ENCODE data around the gene LYPD6. TPM values are rescaled to one million over a fixed set of nuclear protein-coding genes. Genes with fewer than 3 reads are reported as not detected.

The LYPD6 gene
- total RNA-seq, 1 donor from 2014 or later: not detected

- H3K9me3 Mint-ChIP-seq: no peaks in the 10 kb centered on the region
- no peak for DNase-seq (ENCODE audit: low spot score)
- H3K4me3 Mint-ChIP-seq: no peak overlapping the region
- intact Hi-C loops (cut with micrococcal nuclease): no loop called here
- H3K27me3 Mint-ChIP-seq (ENCODE audit: insufficient read depth): peaks cover 2% of the 10 kb centered on the region
- no peaks in the 10 kb centered on the region for H3K36me3 Mint-ChIP-seq (ENCODE audit: low read depth)
- H3K27ac Mint-ChIP-seq: no peak overlapping the region
- no peaks in the 10 kb centered on the region for H3K4me1 Mint-ChIP-seq (ENCODE audit: low read depth)
Measured at GRCh38 chr2:149422991-149423338, 92.6 kb downstream of the LYPD6 start.

GRCh38 chr2:149423630-149424029 is 93.2 kb downstream of the LYPD6 start:
- no peak overlapping the region for H3K27ac Mint-ChIP-seq
- intact Hi-C loops (cut with micrococcal nuclease): no loop called here
- H3K36me3 Mint-ChIP-seq (ENCODE audit: low read depth): no peaks in the 10 kb centered on the region
- H3K9me3 Mint-ChIP-seq: no peaks in the 10 kb centered on the region
- no peak overlapping the region for H3K4me3 Mint-ChIP-seq
- DNase-seq (ENCODE audit: low spot score): no peak
- no peaks in the 10 kb centered on the region for H3K4me1 Mint-ChIP-seq (ENCODE audit: low read depth)
- peaks cover 2% of the 10 kb centered on the region for H3K27me3 Mint-ChIP-seq (ENCODE audit: insufficient read depth)

- no peaks in the 10 kb centered on the region for H3K27me3 Mint-ChIP-seq (ENCODE audit: insufficient read depth)
- intact Hi-C loops (cut with micrococcal nuclease): no loop called here
- H3K4me1 Mint-ChIP-seq (ENCODE audit: low read depth): no peaks in the 10 kb centered on the region
Measured at GRCh38 chr2:149427387-149427786, 97.0 kb downstream of the LYPD6 start.

GRCh38 chr2:149428783-149429182 is 98.4 kb downstream of the LYPD6 start:
- H3K4me3 Mint-ChIP-seq: no peak overlapping the region

More at GRCh38 chr2:149427387-149427786, 97.0 kb downstream of the LYPD6 start:
- Mint-ChIP-seq H3K9me3 (no peaks in the 10 kb centered on the region), H3K4me3 (no peak overlapping the region), H3K27ac (no peak overlapping the region), H3K36me3 (ENCODE audit: low read depth) (no peaks in the 10 kb centered on the region)
- DNase-seq (ENCODE audit: low spot score): no peak

GRCh38 chr2:149430743-149431736 is 100.7 kb downstream of the LYPD6 start:
- H3K27ac Mint-ChIP-seq: no peak overlapping the region

More at GRCh38 chr2:149428783-149429182, 98.4 kb downstream of the LYPD6 start:
- H3K4me1 Mint-ChIP-seq (ENCODE audit: low read depth): no peaks in the 10 kb centered on the region
- peaks cover 1% of the 10 kb centered on the region for H3K27me3 Mint-ChIP-seq (ENCODE audit: insufficient read depth)
- intact Hi-C loops (cut with micrococcal nuclease): no loop called here
- H3K9me3 Mint-ChIP-seq: no peaks in the 10 kb centered on the region
- no peak overlapping the region for H3K27ac Mint-ChIP-seq
- DNase-seq (ENCODE audit: low spot score): no peak
- H3K36me3 Mint-ChIP-seq (ENCODE audit: low read depth): no peaks in the 10 kb centered on the region

GRCh38 chr2:149438330-149438960 is 108.1 kb downstream of the LYPD6 start:
- intact Hi-C loops (cut with micrococcal nuclease): loop anchor here (10.0 kb wide), 1 partner anchor 126 kb away; no protein-coding TSS in a partner anchor
- no peaks in the 10 kb centered on the region for H3K4me1 Mint-ChIP-seq (ENCODE audit: low read depth)
- no peaks in the 10 kb centered on the region for H3K9me3 Mint-ChIP-seq
- no peaks in the 10 kb centered on the region for H3K27me3 Mint-ChIP-seq (ENCODE audit: insufficient read depth)
- DNase-seq (ENCODE audit: low spot score): no peak
- no peak overlapping the region for H3K4me3 Mint-ChIP-seq
- no peak overlapping the region for H3K27ac Mint-ChIP-seq
- no peaks in the 10 kb centered on the region for H3K36me3 Mint-ChIP-seq (ENCODE audit: low read depth)

More at GRCh38 chr2:149430743-149431736, 100.7 kb downstream of the LYPD6 start:
- intact Hi-C loops (cut with micrococcal nuclease): loop anchor here (10.0 kb wide), 1 partner anchor 134 kb away; no protein-coding TSS in a partner anchor
- Mint-ChIP-seq H3K36me3 (ENCODE audit: low read depth) (no peaks in the 10 kb centered on the region), H3K9me3 (no peaks in the 10 kb centered on the region), H3K4me3 (no peak overlapping the region), H3K27me3 (ENCODE audit: insufficient read depth) (peaks cover 1% of the 10 kb centered on the region), H3K4me1 (ENCODE audit: low read depth) (no peaks in the 10 kb centered on the region)
- DNase-seq (ENCODE audit: low spot score): no peak

- intact Hi-C loops (cut with micrococcal nuclease): no loop called here
- peaks cover 5% of the 10 kb centered on the region for H3K27me3 Mint-ChIP-seq (ENCODE audit: insufficient read depth)
- H3K9me3 Mint-ChIP-seq: no peaks in the 10 kb centered on the region
- H3K4me1 Mint-ChIP-seq (ENCODE audit: low read depth): no peaks in the 10 kb centered on the region
- H3K4me3 Mint-ChIP-seq: no peak overlapping the region
- H3K27ac Mint-ChIP-seq: no peak overlapping the region
- DNase-seq (ENCODE audit: low spot score): no peak
- no peaks in the 10 kb centered on the region for H3K36me3 Mint-ChIP-seq (ENCODE audit: low read depth)
Measured at GRCh38 chr2:149441255-149441654, 110.9 kb downstream of the LYPD6 start.

GRCh38 chr2:149442346-149442745 is 112.0 kb downstream of the LYPD6 start:
- Mint-ChIP-seq H3K27me3 (ENCODE audit: insufficient read depth) (peaks cover 5% of the 10 kb centered on the region), H3K9me3 (no peaks in the 10 kb centered on the region), H3K27ac (no peak overlapping the region), H3K36me3 (ENCODE audit: low read depth) (no peaks in the 10 kb centered on the region), H3K4me1 (ENCODE audit: low read depth) (no peaks in the 10 kb centered on the region), H3K4me3 (no peak overlapping the region)
- intact Hi-C loops (cut with micrococcal nuclease): no loop called here
- no peak for DNase-seq (ENCODE audit: low spot score)

- no peaks in the 10 kb centered on the region for H3K36me3 Mint-ChIP-seq (ENCODE audit: low read depth)
- no peaks in the 10 kb centered on the region for H3K9me3 Mint-ChIP-seq
- no peak overlapping the region for H3K4me3 Mint-ChIP-seq
- DNase-seq (ENCODE audit: low spot score): no peak
- peaks cover 5% of the 10 kb centered on the region for H3K27me3 Mint-ChIP-seq (ENCODE audit: insufficient read depth)
- no peak overlapping the region for H3K27ac Mint-ChIP-seq
- no peaks in the 10 kb centered on the region for H3K4me1 Mint-ChIP-seq (ENCODE audit: low read depth)
- intact Hi-C loops (cut with micrococcal nuclease): no loop called here
Measured at GRCh38 chr2:149443150-149443549, 112.8 kb downstream of the LYPD6 start.

- Mint-ChIP-seq H3K4me1 (ENCODE audit: low read depth) (no peaks in the 10 kb centered on the region), H3K36me3 (ENCODE audit: low read depth) (no peaks in the 10 kb centered on the region), H3K27ac (no peak overlapping the region), H3K27me3 (ENCODE audit: insufficient read depth) (peaks cover 5% of the 10 kb centered on the region), H3K9me3 (no peaks in the 10 kb centered on the region), H3K4me3 (no peak overlapping the region)
- intact Hi-C loops (cut with micrococcal nuclease): no loop called here
- no peak for DNase-seq (ENCODE audit: low spot score)
Measured at GRCh38 chr2:149446748-149447147, 116.4 kb downstream of the LYPD6 start.

GRCh38 chr2:149448315-149448714 is 117.9 kb downstream of the LYPD6 start:
- intact Hi-C loops (cut with micrococcal nuclease): no loop called here
- no peak overlapping the region for H3K4me3 Mint-ChIP-seq
- H3K27ac Mint-ChIP-seq: no peak overlapping the region
- DNase-seq (ENCODE audit: low spot score): no peak
- no peaks in the 10 kb centered on the region for H3K4me1 Mint-ChIP-seq (ENCODE audit: low read depth)
- H3K36me3 Mint-ChIP-seq (ENCODE audit: low read depth): no peaks in the 10 kb centered on the region
- H3K27me3 Mint-ChIP-seq (ENCODE audit: insufficient read depth): peaks cover 5% of the 10 kb centered on the region
- no peaks in the 10 kb centered on the region for H3K9me3 Mint-ChIP-seq

GRCh38 chr2:149449017-149449416 is 118.6 kb downstream of the LYPD6 start:
- H3K9me3 Mint-ChIP-seq: no peaks in the 10 kb centered on the region
- H3K27ac Mint-ChIP-seq: no peak overlapping the region
- H3K27me3 Mint-ChIP-seq (ENCODE audit: insufficient read depth): peaks cover 5% of the 10 kb centered on the region
- no peak overlapping the region for H3K4me3 Mint-ChIP-seq
- intact Hi-C loops (cut with micrococcal nuclease): no loop called here
- DNase-seq (ENCODE audit: low spot score): no peak
- H3K4me1 Mint-ChIP-seq (ENCODE audit: low read depth): no peaks in the 10 kb centered on the region
- H3K36me3 Mint-ChIP-seq (ENCODE audit: low read depth): no peaks in the 10 kb centered on the region

Measured in activated T-helper 1 cell treated with anti-CD3 and anti-CD28 coated beads, Interleukin-12 subunit alpha, Interleukin-12 subunit beta, Interleukin-2, Interleukin-4 antibody, amounts not matched to agents 30 ng/mL and 10 ng/mL and 1 ng/mL, durations not matched to agents 14 hours and 24 hours and 36 hours (primary cell).